ENCODE data around the gene SPEN. TPM values are rescaled to one million over a fixed set of nuclear protein-coding genes. Genes with fewer than 3 reads are reported as not detected.
"Not testable (repeated sequence)": the region's sequence is repeated elsewhere in the genome, so short reads cannot be mapped to it uniquely, and the experiment has no call there.

SPEN gene
- total RNA-seq, 2 donors from 2014 or later, result 27.8 to 38.9 TPM

GRCh38 chr1:15810073-15810472 lies 37.4 kb upstream of the SPEN start:
- no peak overlapping the region for H3K4me3 ChIP-seq
- no peak overlapping the region for H3K27ac ChIP-seq
- ATAC-seq, result no peak
- TF ChIP-seq CTCF (IDR thresholded peaks at IDR 0.05), result no peak
- no peak for TF ChIP-seq POLR2A (IDR thresholded peaks at IDR 0.05)
- intact Hi-C loops (cut with DNase I), result loop anchor here (10.0 kb wide), 1 partner anchor 185 kb away; no protein-coding TSS in a partner anchor
- no peaks in the 10 kb centered on the region for H3K4me1 ChIP-seq
- no peak for DNase-seq
- no peaks in the 10 kb centered on the region for H3K36me3 ChIP-seq (replicated peaks in 1 of 2; ENCODE audit: insufficient read depth in 1 of 2, low read depth in 2 of 2)
- no peaks in the 10 kb centered on the region for H3K27me3 ChIP-seq
- 44 to 67% methylated on average over 1 of the region's 1 CpG for WGBS, 2 donors
- no peaks in the 10 kb centered on the region for H3K9me3 ChIP-seq

- Histone ChIP-seq H3K36me3 (replicated peaks in 1 of 2; ENCODE audit: insufficient read depth in 1 of 2, low read depth in 2 of 2) (no peaks in the 10 kb centered on the region), H3K4me3 (no peak overlapping the region), H3K27ac (no peak overlapping the region), H3K9me3 (no peaks in the 10 kb centered on the region), H3K4me1 (no peaks in the 10 kb centered on the region), H3K27me3 (no peaks in the 10 kb centered on the region)
- intact Hi-C loops (cut with DNase I), result loop anchor here (10.0 kb wide), 1 partner anchor 178 kb away; no protein-coding TSS in a partner anchor
- DNase-seq (no peak), ATAC-seq (no peak)
- TF ChIP-seq POLR2A (IDR thresholded peaks at IDR 0.05), result no peak
- TF ChIP-seq CTCF (IDR thresholded peaks at IDR 0.05), result no peak
- WGBS, 2 donors, result 78 to 88% methylated on average over 5 of the region's 5 CpGs
Measured at GRCh38 chr1:15816674-15817073, 30.8 kb upstream of the SPEN start.

GRCh38 chr1:15820478-15820877 lies 27.0 kb upstream of the SPEN start:
- H3K36me3 ChIP-seq (replicated peaks in 1 of 2; ENCODE audit: insufficient read depth in 1 of 2, low read depth in 2 of 2), result no peaks in the 10 kb centered on the region
- intact Hi-C loops (cut with DNase I), result no loop called here
- no peak for ATAC-seq
- H3K4me3 ChIP-seq, result no peak overlapping the region
- H3K27ac ChIP-seq, result no peak overlapping the region
- WGBS, 2 donors, result 73 to 85% methylated on average over 3 of the region's 3 CpGs
- H3K4me1 ChIP-seq, result no peaks in the 10 kb centered on the region
- TF ChIP-seq POLR2A (IDR thresholded peaks at IDR 0.05), result no peak
- no peak for TF ChIP-seq CTCF (IDR thresholded peaks at IDR 0.05)
- H3K9me3 ChIP-seq, result no peaks in the 10 kb centered on the region
- no peak for DNase-seq
- no peaks in the 10 kb centered on the region for H3K27me3 ChIP-seq

- DNase-seq (peak in 1 of 4 donors; percentile 16), ATAC-seq (peak; percentile 24)
- TF ChIP-seq CTCF (IDR thresholded peaks at IDR 0.05) (no peak), POLR2A (IDR thresholded peaks at IDR 0.05) (no peak)
- Histone ChIP-seq H3K27ac (no peak overlapping the region), H3K4me3 (no peak overlapping the region), H3K4me1 (no peaks in the 10 kb centered on the region), H3K36me3 (replicated peaks in 1 of 2; ENCODE audit: insufficient read depth in 1 of 2, low read depth in 2 of 2) (no peaks in the 10 kb centered on the region), H3K27me3 (no peaks in the 10 kb centered on the region), H3K9me3 (no peaks in the 10 kb centered on the region)
- intact Hi-C loops (cut with DNase I), result no loop called here
Measured at GRCh38 chr1:15825800-15826199, 21.7 kb upstream of the SPEN start.

GRCh38 chr1:15826810-15827507 lies 20.5 kb upstream of the SPEN start:
- Histone ChIP-seq H3K9me3 (no peaks in the 10 kb centered on the region), H3K36me3 (replicated peaks in 1 of 2; ENCODE audit: insufficient read depth in 1 of 2, low read depth in 2 of 2) (no peaks in the 10 kb centered on the region), H3K27ac (no peak overlapping the region), H3K4me3 (no peak overlapping the region), H3K4me1 (no peaks in the 10 kb centered on the region), H3K27me3 (no peaks in the 10 kb centered on the region)
- WGBS, 2 donors, result 79 to 91% methylated on average over 6 of the region's 6 CpGs
- intact Hi-C loops (cut with DNase I), result no loop called here
- DNase-seq (no peak), ATAC-seq (no peak)
- TF ChIP-seq POLR2A (IDR thresholded peaks at IDR 0.05) (no peak), CTCF (IDR thresholded peaks at IDR 0.05) (no peak)

- H3K4me1 ChIP-seq; H3K27me3 ChIP-seq; DNase-seq; H3K36me3 ChIP-seq (replicated peaks in 1 of 2; ENCODE audit: insufficient read depth in 1 of 2, low read depth in 2 of 2); H3K27ac ChIP-seq; intact Hi-C loops (cut with DNase I); H3K4me3 ChIP-seq; ATAC-seq; H3K9me3 ChIP-seq: not testable (repeated sequence)
- 88 to 91% methylated on average over 15 of the region's 15 CpGs for WGBS, 2 donors
Measured at GRCh38 chr1:15827567-15827966, 19.9 kb upstream of the SPEN start.

GRCh38 chr1:15828931-15829330 lies 18.6 kb upstream of the SPEN start:
- intact Hi-C loops (cut with DNase I); H3K27ac ChIP-seq; H3K4me1 ChIP-seq; ATAC-seq; H3K27me3 ChIP-seq; H3K36me3 ChIP-seq (replicated peaks in 1 of 2; ENCODE audit: insufficient read depth in 1 of 2, low read depth in 2 of 2); H3K4me3 ChIP-seq; H3K9me3 ChIP-seq; DNase-seq: not testable (repeated sequence)
- WGBS, 2 donors, result 89 to 90% methylated on average over 12 to 13 of the region's 14 CpGs
